HepG2 (cell line): Measurements from ENCODE around the gene KRT14. TPM values are rescaled to one million over a fixed set of nuclear protein-coding genes. Genes with fewer than 3 reads are reported as not detected.
"Not testable (repeated sequence)": the region's sequence is repeated elsewhere in the genome, so short reads cannot be mapped to it uniquely, and the experiment has no call there.

Experiments
- ATAC-seq: fragments of 200-7000 bp; cut with Tn5 transposase; 3 replicates; pipeline ENCODE4 v1.9.1; 2020; ENCODE audit warnings: mild to moderate bottlenecking, moderate library complexity
- BruUV-seq: library from RNA; stranded (reverse); fragments of 400-500 nt; replicated peaks from 2 replicates; lab custom pipeline; 2021; lab: Mats Ljungman, UMichigan
- CTCF ChIA-PET: fragments of 300-600 bp; formaldehyde crosslinking; extraction: SDS; loops from one replicate; lab custom pipeline; 2021; ENCODE audit warnings: low total read pairs, inconsistent platforms, low intra/inter-chr PET ratio; lab: Yijun Ruan, JAX
- POLR2A ChIA-PET: fragments of 350-600 bp; sonication (Branson Sonifier 250); formaldehyde crosslinking; loops from one replicate; lab custom pipeline; 2020; ENCODE audit warnings: antibody characterized with exemption, inconsistent platforms; lab: Yijun Ruan, JAX
- DNase-seq: peaks from one replicate; pipeline ENCODE4 v3.0.0-alpha.2; 2015; ENCODE audit warnings: low spot score
- FAIRE-seq: peaks from 3 replicates; lab custom pipeline; 2011; peaks lifted over from hg19 to GRCh38; lab: Jason Lieb, UNC
- H2AFZ ChIP-seq: one replicate; pipeline ENCODE4 v1.6.1; 2011; ENCODE audit warnings: low read length, inconsistent platforms
- H3K27ac ChIP-seq: fragments of 300-600 bp; 3 replicates; pipeline ENCODE4 v1.8.0; 2011; ENCODE audit warnings: mixed run types, mild to moderate bottlenecking, mixed read lengths, low read length, inconsistent platforms; ENCODE audit not compliant: insufficient read depth; ENCODE audit errors: extremely low read length
- H3K27me3 ChIP-seq, 2 experiments: fragments of 200-600 bp in 1 of 2; 2 replicates in 1 of 2; 3 replicates in 1 of 2; pipeline versions ENCODE4 v1.6.0 to v1.8.0; 2011; ENCODE audit warnings: low read length in 2 of 2, mild to moderate bottlenecking in 2 of 2, moderate library complexity in 2 of 2, inconsistent platforms in 1 of 2; ENCODE audit not compliant: insufficient read depth in 2 of 2, control insufficient read depth in 1 of 2
- H3K36me3 ChIP-seq, 2 experiments: fragments of 200-600 bp in 1 of 2; replicated peaks in 1 of 2; 2 replicates in 1 of 2; 3 replicates in 1 of 2; pipeline versions ENCODE4 v1.5.1 to v1.8.0; 2011; ENCODE audit warnings: low read length in 2 of 2, inconsistent platforms in 1 of 2; ENCODE audit not compliant: insufficient read depth in 2 of 2, control insufficient read depth in 1 of 2
- H3K4me1 ChIP-seq: 2 replicates; pipeline ENCODE4 v1.5.1; 2012; ENCODE audit warnings: low read length, inconsistent platforms; ENCODE audit not compliant: insufficient read depth
- H3K4me2 ChIP-seq: 2 replicates; pipeline ENCODE4 v1.6.0; 2011; ENCODE audit warnings: low read depth, low read length, inconsistent platforms
- H3K4me3 ChIP-seq, 3 experiments: fragments of 200-600 bp in 1 of 3; sonication (generic), shearing (Covaris generic) in 1 of 3; replicated peaks in 1 of 3; 2 replicates each; pipeline ENCODE4 v1.5.1; 2011 to 2016; ENCODE audit warnings: low read length in 3 of 3, inconsistent platforms in 2 of 3, low read depth in 2 of 3, mild to moderate bottlenecking in 2 of 3, control low read depth in 1 of 3, mixed read lengths in 1 of 3; ENCODE audit not compliant: insufficient read depth in 1 of 3
- H3K79me2 ChIP-seq: one replicate; pipeline ENCODE4 v1.6.1; 2011; ENCODE audit warnings: low read length, inconsistent platforms; ENCODE audit not compliant: insufficient read depth
- H3K9ac ChIP-seq: 2 replicates; pipeline ENCODE4 v1.6.0; 2011; ENCODE audit warnings: mild to moderate bottlenecking, low read depth, low read length, inconsistent platforms; ENCODE audit not compliant: insufficient read depth
- H3K9me3 ChIP-seq: 2 replicates; pipeline ENCODE4 v1.5.1; 2012; ENCODE audit warnings: mild to moderate bottlenecking, low read length
- H4K20me1 ChIP-seq: 2 replicates; pipeline ENCODE4 v1.6.0; 2011; ENCODE audit warnings: inconsistent platforms, mild to moderate bottlenecking, low read length, moderate library complexity; ENCODE audit not compliant: insufficient read depth
- BCL3 ChIP-seq: sonication (generic); formaldehyde crosslinking; IDR thresholded peaks from 2 replicates; pipeline ENCODE4 v1.5.1; 2020; ENCODE audit warnings: mild to moderate bottlenecking, missing genetic modification reagents, moderate library complexity
- BRF2 ChIP-seq: sonication (generic); formaldehyde crosslinking; IDR thresholded peaks from 2 replicates; pipeline ENCODE4 v1.8.1; 2022; ENCODE audit warnings: mild to moderate bottlenecking, missing genetic modification reagents
- MAX ChIP-seq: IDR thresholded peaks from 2 replicates; pipeline ENCODE4 v1.6.1; 2012; ENCODE audit warnings: inconsistent platforms
- TRAFD1 ChIP-seq: sonication (generic); formaldehyde crosslinking; IDR thresholded peaks from 2 replicates; pipeline ENCODE4 v1.5.1; 2020; ENCODE audit warnings: missing genetic modification reagents, mild to moderate bottlenecking, borderline replicate concordance
- ZNF3 ChIP-seq: IDR thresholded peaks from 2 replicates; pipeline ENCODE4 v1.7.0; 2017; ENCODE audit warnings: inconsistent platforms
- ZNF713 ChIP-seq: sonication (generic); formaldehyde crosslinking; IDR thresholded peaks from 2 replicates; pipeline ENCODE4 v1.4.0; 2020; ENCODE audit warnings: mild to moderate bottlenecking, missing genetic modification reagents
- WGBS: methylation state at CpG from one replicate; pipeline ENCODE4 v1.1.6; 2017; ENCODE audit warnings: low lambda C conversion rate; 5-methylcytosine and 5-hydroxymethylcytosine counted together
- in situ Hi-C: cut with HindIII; loops from 2 replicates; pipeline ENCODE4 v1.10.0; 2017; ENCODE audit warnings: low pct_unique_long_range_greater_than_20kb; ENCODE audit not compliant: extremely low pct_ligation_motif_present
- intact Hi-C: fragments of 100-400 bp; cut with micrococcal nuclease; formaldehyde crosslinking; loops from one replicate; pipeline ENCODE4 v1.10.0; 2022; ENCODE audit not compliant: unreplicated experiment
- polyA plus RNA-seq, 8 experiments: library from polyadenylated mRNA; depleted of rRNA in 3 of 8; stranded (reverse) in 7 of 8; unstranded in 1 of 8; fragments of >200 nt; fragmentation: Illumina TruSeq in 4 of 8; extraction: Trizol in 4 of 8; gene quantifications; 2 replicates each; pipeline versions ENCODE4 v1.2.1 to v1.2.3, GENCODE V29; 2011 to 2016; ENCODE audit warnings: low read depth in 4 of 8, missing spikeins in 1 of 8, mixed read lengths in 1 of 8; ENCODE audit not compliant: insufficient read depth in 1 of 8
- total RNA-seq, 5 experiments: library from RNA; depleted of rRNA; stranded (reverse); fragments of >200 nt; fragmentation: Illumina TruSeq; extraction: Trizol; gene quantifications; 2 replicates each; pipeline ENCODE4 v1.2.3, GENCODE V29; 2016; ENCODE audit warnings: low read depth in 1 of 5

The KRT14 gene
- total and polyA plus RNA-seq, 2 of the 13 experiments (the other 11 are each of a cell fraction or from before 2014, with no cell fraction given): 0.09 TPM; not detected in 1

- POLR2A ChIA-PET, H3K4me2 ChIP-seq, BruUV-seq, H3K79me2 ChIP-seq, H3K27me3 ChIP-seq, H3K27ac ChIP-seq, H4K20me1 ChIP-seq, H3K36me3 ChIP-seq, FAIRE-seq, intact Hi-C loops, H3K9me3 ChIP-seq, H2AFZ ChIP-seq, H3K4me3 ChIP-seq, CTCF ChIA-PET, DNase-seq, ATAC-seq, H3K4me1 ChIP-seq, in situ Hi-C loops, H3K9ac ChIP-seq: not testable (repeated sequence)
- WGBS: 16% methylated on average over 13 of the region's 13 CpGs
These were observed 4.4 kb downstream of the KRT14 start for GRCh38 chr17:41582061-41582968.

GRCh38 chr17:41581366-41582060, 5.2 kb downstream of the KRT14 start:
- Histone ChIP-seq H3K27ac (no peak overlapping the region), H4K20me1 (no peaks in the 10 kb centered on the region), H3K4me2 (no peak overlapping the region), H3K27me3 (peaks cover 3 to 7% of the 10 kb centered on the region in 2 experiments; a peak in 2 of 5 replicates), H3K4me1 (no peaks in the 10 kb centered on the region), H2AFZ (no peak overlapping the region), H3K9me3 (no peaks in the 10 kb centered on the region), H3K9ac (no peak overlapping the region), H3K79me2 (no peaks in the 10 kb centered on the region), H3K36me3 (no peaks in the 10 kb centered on the region), H3K4me3 (no peak overlapping the region)
- no peak for FAIRE-seq
- in situ Hi-C loops (no loop called here), intact Hi-C loops (no loop called here)
- TF ChIP-seq BCL3 (CRISPR knock-in tag): no peak
- no peak for TF ChIP-seq MAX
- TF ChIP-seq ZNF713 (CRISPR knock-in tag): no peak
- no peak for TF ChIP-seq TRAFD1
- no peak for TF ChIP-seq BRF2 (CRISPR knock-in tag)
- no peak for TF ChIP-seq ZNF3 (CRISPR knock-in tag)
- BruUV-seq: no TSS peak
- no peak for DNase-seq
- ChIA-PET POLR2A (no interaction called here), CTCF (interaction anchor here (2.1 kb wide), 1 partner anchor 66 kb away, joined by 6 read pairs; no protein-coding TSS in a partner anchor)
- WGBS: 33% methylated on average over 4 of the region's 4 CpGs
- no peak for ATAC-seq
